HCT116 (cell line): ENCODE data around the gene F10.

Experiments used
- ELF1 ChIP-seq: IDR thresholded peaks from 2 replicates; pipeline ENCODE4 v1.6.1; 2012; ENCODE audit warnings: low read depth, borderline replicate concordance
- POLR2A ChIP-seq: IDR thresholded peaks from 2 replicates; pipeline ENCODE4 v1.7.0; 2011; ENCODE audit warnings: borderline replicate concordance; ENCODE audit not compliant: insufficient read depth, insufficient read length; ENCODE audit errors: extremely low read depth
- SIN3A ChIP-seq: IDR thresholded peaks from 2 replicates; pipeline ENCODE4 v1.6.1; 2012; ENCODE audit warnings: low read depth
- TCF7L2 ChIP-seq: IDR thresholded peaks from 2 replicates; pipeline ENCODE4 v1.7.0; 2011; ENCODE audit warnings: borderline replicate concordance, inconsistent platforms; ENCODE audit not compliant: insufficient read depth, insufficient read length; ENCODE audit errors: extremely low read depth
- YY1 ChIP-seq: IDR thresholded peaks from 2 replicates; pipeline ENCODE4 v1.6.1; 2011; ENCODE audit warnings: low read length, low read depth, moderate library complexity, mild to moderate bottlenecking; ENCODE audit not compliant: insufficient replicate concordance; ENCODE audit errors: extremely low read depth
- TF ChIP-seq, protein P1 (sequence below), 3 experiments: fragments of 200-600 bp in 1 of 3; sonication (generic) in 1 of 3; IDR thresholded peaks in 2 of 3; conservative IDR thresholded peaks in 1 of 3; 2 replicates each; pipeline ENCODE4 v1.5.1; 2012 to 2017; ENCODE audit warnings: low read depth in 2 of 3, low read length in 2 of 3, antibody characterized with exemption in 1 of 3, borderline replicate concordance in 1 of 3, control low read depth in 1 of 3, mild to moderate bottlenecking in 1 of 3, mixed read lengths in 1 of 3, mixed run types in 1 of 3, moderate library complexity in 1 of 3; ENCODE audit not compliant: insufficient read depth in 1 of 3

DNA sequence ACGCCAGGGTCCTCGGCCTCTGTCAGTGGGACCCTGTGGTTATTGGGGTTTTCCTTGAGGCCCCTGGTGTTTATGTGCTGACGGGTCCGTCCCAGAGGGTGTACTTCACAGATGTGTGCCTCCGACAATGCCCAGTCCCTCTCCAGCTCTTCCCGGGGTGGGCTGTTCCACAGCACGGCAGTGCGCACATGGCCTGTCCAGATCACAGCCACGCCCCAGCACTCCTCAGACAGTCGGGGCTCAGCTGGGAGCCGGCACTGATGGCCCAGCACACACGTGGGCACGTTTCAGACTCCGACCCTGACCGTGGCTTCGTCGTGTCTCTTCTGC, 33.9 kb upstream of the F10 start:
- TF ChIP-seq, protein P1, sequence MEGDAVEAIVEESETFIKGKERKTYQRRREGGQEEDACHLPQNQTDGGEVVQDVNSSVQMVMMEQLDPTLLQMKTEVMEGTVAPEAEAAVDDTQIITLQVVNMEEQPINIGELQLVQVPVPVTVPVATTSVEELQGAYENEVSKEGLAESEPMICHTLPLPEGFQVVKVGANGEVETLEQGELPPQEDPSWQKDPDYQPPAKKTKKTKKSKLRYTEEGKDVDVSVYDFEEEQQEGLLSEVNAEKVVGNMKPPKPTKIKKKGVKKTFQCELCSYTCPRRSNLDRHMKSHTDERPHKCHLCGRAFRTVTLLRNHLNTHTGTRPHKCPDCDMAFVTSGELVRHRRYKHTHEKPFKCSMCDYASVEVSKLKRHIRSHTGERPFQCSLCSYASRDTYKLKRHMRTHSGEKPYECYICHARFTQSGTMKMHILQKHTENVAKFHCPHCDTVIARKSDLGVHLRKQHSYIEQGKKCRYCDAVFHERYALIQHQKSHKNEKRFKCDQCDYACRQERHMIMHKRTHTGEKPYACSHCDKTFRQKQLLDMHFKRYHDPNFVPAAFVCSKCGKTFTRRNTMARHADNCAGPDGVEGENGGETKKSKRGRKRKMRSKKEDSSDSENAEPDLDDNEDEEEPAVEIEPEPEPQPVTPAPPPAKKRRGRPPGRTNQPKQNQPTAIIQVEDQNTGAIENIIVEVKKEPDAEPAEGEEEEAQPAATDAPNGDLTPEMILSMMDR (IDR thresholded peaks at IDR 0.05 in 2 of 3, conservative IDR thresholded peaks at IDR 0.05 in 1 of 3; ENCODE audit: borderline replicate concordance in 1 of 3, insufficient read depth in 1 of 3, low read depth in 2 of 3, low read length in 2 of 3), result no peak
- TF ChIP-seq POLR2A (no peak), ELF1 (no peak), TCF7L2 (no peak), SIN3A (no peak), YY1 (no peak)
